Upper lobe of left lung (tissue), 4 donors: ENCODE data around the gene SKOR1.

Experiments
- CTCF ChIP-seq, 6 experiments: fragments of 450-650 bp in 4 of 6; fragments of 200-600 bp in 2 of 6; sonication (generic) in 2 of 6; IDR thresholded peaks; one replicate each; pipeline ENCODE4 v1.5.1; 2016 to 2019; ENCODE audit warnings: antibody characterized with exemption in 6 of 6
- EP300 ChIP-seq, 4 donors: sonication (generic); formaldehyde crosslinking; IDR thresholded peaks; one replicate each; pipeline ENCODE4 v1.5.1; 2017; ENCODE audit warnings: antibody characterized with exemption in 4 of 4, control low read depth in 2 of 4
- POLR2A ChIP-seq, 4 donors: fragments of 450-650 bp; IDR thresholded peaks; one replicate each; pipeline ENCODE4 v1.5.1; 2016 to 2017; ENCODE audit warnings: antibody characterized with exemption in 4 of 4, mild to moderate bottlenecking in 2 of 4

- TF ChIP-seq EP300 (IDR thresholded peaks at IDR 0.05) (no peak), CTCF (IDR thresholded peaks at IDR 0.05) (no peak), POLR2A (IDR thresholded peaks at IDR 0.05) (no peak)
Observed at GRCh38 chr15:67827562-67828277, 2.4 kb downstream of the SKOR1 start.
